ENCODE results near the gene NCKAP5. TPM values are rescaled to one million over a fixed set of nuclear protein-coding genes. Genes with fewer than 3 reads are reported as not detected.

NCKAP5 gene
- total RNA-seq, 2 experiments from 2014 or later: not detected

GRCh38 chr2:133270550-133270949 is 297.7 kb downstream of the NCKAP5 start:
- H3K9me3 Mint-ChIP-seq: no peaks in the 10 kb centered on the region
- intact Hi-C loops (cut with micrococcal nuclease): no loop called here
- DNase-seq (no peak), ATAC-seq (no peak)
- H3K27ac Mint-ChIP-seq: no peak overlapping the region
- CTCF ChIA-PET: no interaction called here
- TF ChIP-seq CTCF (IDR thresholded peaks at IDR 0.05): no peak
- POLR2A ChIA-PET: no interaction called here
- peaks cover 8% of the 10 kb centered on the region for H3K27me3 Mint-ChIP-seq
- no peaks in the 10 kb centered on the region for H3K4me1 Mint-ChIP-seq (ENCODE audit: low read depth)
- H3K36me3 Mint-ChIP-seq (ENCODE audit: low read depth): no peaks in the 10 kb centered on the region
- no peak overlapping the region for H3K4me3 Mint-ChIP-seq

GRCh38 chr2:133266926-133267590 is 301.2 kb downstream of the NCKAP5 start:
- no peak overlapping the region for H3K27ac Mint-ChIP-seq
- DNase-seq (no peak), ATAC-seq (no peak)
- H3K36me3 Mint-ChIP-seq (ENCODE audit: low read depth): no peaks in the 10 kb centered on the region
- no peaks in the 10 kb centered on the region for H3K9me3 Mint-ChIP-seq
- intact Hi-C loops (cut with micrococcal nuclease): no loop called here
- no peak overlapping the region for H3K4me3 Mint-ChIP-seq
- no peaks in the 10 kb centered on the region for H3K4me1 Mint-ChIP-seq (ENCODE audit: low read depth)
- CTCF ChIA-PET: no interaction called here
- no peak for TF ChIP-seq CTCF (IDR thresholded peaks at IDR 0.05)
- POLR2A ChIA-PET: no interaction called here
- H3K27me3 Mint-ChIP-seq: peaks cover 18% of the 10 kb centered on the region

GRCh38 chr2:133266041-133266925 is 302.0 kb downstream of the NCKAP5 start:
- Mint-ChIP-seq H3K9me3 (no peaks in the 10 kb centered on the region), H3K36me3 (ENCODE audit: low read depth) (no peaks in the 10 kb centered on the region), H3K27me3 (peaks cover 18% of the 10 kb centered on the region), H3K4me3 (no peak overlapping the region), H3K27ac (no peak overlapping the region), H3K4me1 (ENCODE audit: low read depth) (no peaks in the 10 kb centered on the region)
- ATAC-seq (no peak), DNase-seq (no peak)
- POLR2A ChIA-PET: no interaction called here
- CTCF ChIA-PET: no interaction called here
- intact Hi-C loops (cut with micrococcal nuclease): no loop called here
- TF ChIP-seq CTCF (IDR thresholded peaks at IDR 0.05): no peak

- intact Hi-C loops (cut with micrococcal nuclease): no loop called here
- Mint-ChIP-seq H3K4me1 (ENCODE audit: low read depth) (no peaks in the 10 kb centered on the region), H3K27ac (no peak overlapping the region), H3K4me3 (no peak overlapping the region), H3K9me3 (no peaks in the 10 kb centered on the region), H3K27me3 (peaks cover 18% of the 10 kb centered on the region), H3K36me3 (ENCODE audit: low read depth) (no peaks in the 10 kb centered on the region)
- ATAC-seq: no peak
- TF ChIP-seq CTCF (IDR thresholded peaks at IDR 0.05): no peak
- ChIA-PET CTCF (no interaction called here), POLR2A (no interaction called here)
- no peak for DNase-seq
Measured at GRCh38 chr2:133265432-133265949, 302.8 kb downstream of the NCKAP5 start.

- CTCF ChIA-PET: no interaction called here
- no peak for TF ChIP-seq CTCF (IDR thresholded peaks at IDR 0.05)
- DNase-seq: no peak
- intact Hi-C loops (cut with micrococcal nuclease): no loop called here
- ATAC-seq: no peak
- Mint-ChIP-seq H3K4me1 (ENCODE audit: low read depth) (no peaks in the 10 kb centered on the region), H3K27me3 (peaks cover 18% of the 10 kb centered on the region), H3K9me3 (no peaks in the 10 kb centered on the region), H3K27ac (no peak overlapping the region), H3K4me3 (no peak overlapping the region), H3K36me3 (ENCODE audit: low read depth) (no peaks in the 10 kb centered on the region)
- POLR2A ChIA-PET: no interaction called here
Measured at GRCh38 chr2:133264989-133265401, 303.3 kb downstream of the NCKAP5 start.
